Measurements from ENCODE around the gene KCNH4. TPM values are rescaled to one million over a fixed set of nuclear protein-coding genes. Genes with fewer than 3 reads are reported as not detected.

The KCNH4 gene
- total and polyA plus RNA-seq, 4 donors: 0.30 to 2.1 (median 0.78) TPM

GRCh38 chr17:42179911-42180410 is 981 bp downstream of the KCNH4 start:
- no peaks in the 10 kb centered on the region for H3K9me3 ChIP-seq (ENCODE audit: control insufficient read depth, insufficient read depth, low read length)
- H3K4me1 ChIP-seq (ENCODE audit: control insufficient read depth, insufficient read depth, low read length): peaks cover 35% of the 10 kb centered on the region
- 3% methylated on average over 5 of the region's 20 CpGs for WGBS (ENCODE audit: insufficient coverage)
- peak overlapping the region; percentile 11 for H3K4me3 ChIP-seq (ENCODE audit: low read depth, low read length)
- peaks cover 16% of the 10 kb centered on the region for H3K27me3 ChIP-seq (ENCODE audit: control insufficient read depth, insufficient read depth, low read length)
- peaks cover 6% of the 10 kb centered on the region for H3K36me3 ChIP-seq (ENCODE audit: control insufficient read depth, insufficient read depth, low read length)
- no peak overlapping the region for H3K27ac ChIP-seq (ENCODE audit: low read depth, low read length)
- peak in 2 of 6 donors; percentile 52 to 59 for DNase-seq (ENCODE audit: low read depth in 4 of 6, low spot score in 6 of 6)

GRCh38 chr17:42179335-42179734 is 1.6 kb downstream of the KCNH4 start:
- peaks cover 11% of the 10 kb centered on the region for H3K36me3 ChIP-seq (ENCODE audit: control insufficient read depth, insufficient read depth, low read length)
- H3K27ac ChIP-seq (ENCODE audit: low read depth, low read length): no peak overlapping the region
- H3K9me3 ChIP-seq (ENCODE audit: control insufficient read depth, insufficient read depth, low read length): no peaks in the 10 kb centered on the region
- H3K4me3 ChIP-seq (ENCODE audit: low read depth, low read length): no peak overlapping the region
- no peak for DNase-seq (ENCODE audit: low read depth in 4 of 6, low spot score in 6 of 6)
- WGBS (ENCODE audit: insufficient coverage): no CpG with 5 or more reads among the region's 1 CpG
- peaks cover 32% of the 10 kb centered on the region for H3K4me1 ChIP-seq (ENCODE audit: control insufficient read depth, insufficient read depth, low read length)
- H3K27me3 ChIP-seq (ENCODE audit: control insufficient read depth, insufficient read depth, low read length): peaks cover 16% of the 10 kb centered on the region

- Histone ChIP-seq H3K27me3 (ENCODE audit: control insufficient read depth, insufficient read depth, low read length) (peaks cover 16% of the 10 kb centered on the region), H3K4me1 (ENCODE audit: control insufficient read depth, insufficient read depth, low read length) (peaks cover 28% of the 10 kb centered on the region), H3K9me3 (ENCODE audit: control insufficient read depth, insufficient read depth, low read length) (no peaks in the 10 kb centered on the region), H3K27ac (ENCODE audit: low read depth, low read length) (no peak overlapping the region), H3K4me3 (ENCODE audit: low read depth, low read length) (no peak overlapping the region), H3K36me3 (ENCODE audit: control insufficient read depth, insufficient read depth, low read length) (peaks cover 13% of the 10 kb centered on the region)
- no peak for DNase-seq (ENCODE audit: low read depth in 4 of 6, low spot score in 6 of 6)
- WGBS (ENCODE audit: insufficient coverage): 52% methylated on average over 14 of the region's 14 CpGs
Observed at GRCh38 chr17:42178817-42179216, 2.1 kb downstream of the KCNH4 start.

- H3K4me1 ChIP-seq (ENCODE audit: control insufficient read depth, insufficient read depth, low read length): peaks cover 19% of the 10 kb centered on the region
- no peak for DNase-seq (ENCODE audit: low read depth in 4 of 6, low spot score in 6 of 6)
- H3K9me3 ChIP-seq (ENCODE audit: control insufficient read depth, insufficient read depth, low read length): no peaks in the 10 kb centered on the region
- 100% methylated on average over 1 of the region's 2 CpGs for WGBS (ENCODE audit: insufficient coverage)
- peaks cover 13% of the 10 kb centered on the region for H3K36me3 ChIP-seq (ENCODE audit: control insufficient read depth, insufficient read depth, low read length)
- peaks cover 16% of the 10 kb centered on the region for H3K27me3 ChIP-seq (ENCODE audit: control insufficient read depth, insufficient read depth, low read length)
- H3K27ac ChIP-seq (ENCODE audit: low read depth, low read length): no peak overlapping the region
- no peak overlapping the region for H3K4me3 ChIP-seq (ENCODE audit: low read depth, low read length)
Observed at GRCh38 chr17:42177684-42178083, 3.3 kb downstream of the KCNH4 start.

- WGBS (ENCODE audit: insufficient coverage): 82% methylated on average over 14 of the region's 14 CpGs
- DNase-seq (ENCODE audit: low read depth in 4 of 6, low spot score in 6 of 6): no peak
- no peak overlapping the region for H3K27ac ChIP-seq (ENCODE audit: low read depth, low read length)
Observed at GRCh38 chr17:42174126-42174783, 6.7 kb downstream of the KCNH4 start.

GRCh38 chr17:42171831-42172230 is 9.1 kb downstream of the KCNH4 start:
- H3K27me3 ChIP-seq (ENCODE audit: control insufficient read depth, insufficient read depth, low read length): no peaks in the 10 kb centered on the region
- peaks cover 33% of the 10 kb centered on the region for H3K36me3 ChIP-seq (ENCODE audit: control insufficient read depth, insufficient read depth, low read length)
- no peaks in the 10 kb centered on the region for H3K9me3 ChIP-seq (ENCODE audit: control insufficient read depth, insufficient read depth, low read length)
- H3K4me1 ChIP-seq (ENCODE audit: control insufficient read depth, insufficient read depth, low read length): no peaks in the 10 kb centered on the region
- H3K4me3 ChIP-seq (ENCODE audit: low read depth, low read length): no peak overlapping the region
- H3K27ac ChIP-seq (ENCODE audit: low read depth, low read length): no peak overlapping the region
- no peak for DNase-seq (ENCODE audit: low read depth in 4 of 6, low spot score in 6 of 6)
- WGBS (ENCODE audit: insufficient coverage): 62% methylated on average over 9 of the region's 11 CpGs

More at GRCh38 chr17:42174126-42174783, 6.7 kb downstream of the KCNH4 start:
- no peaks in the 10 kb centered on the region for H3K9me3 ChIP-seq (ENCODE audit: control insufficient read depth, insufficient read depth, low read length)
- no peaks in the 10 kb centered on the region for H3K4me1 ChIP-seq (ENCODE audit: control insufficient read depth, insufficient read depth, low read length)
- H3K4me3 ChIP-seq (ENCODE audit: low read depth, low read length): no peak overlapping the region
- H3K27me3 ChIP-seq (ENCODE audit: control insufficient read depth, insufficient read depth, low read length): no peaks in the 10 kb centered on the region
- H3K36me3 ChIP-seq (ENCODE audit: control insufficient read depth, insufficient read depth, low read length): peaks cover 37% of the 10 kb centered on the region

GRCh38 chr17:42169351-42169750 is 11.6 kb downstream of the KCNH4 start:
- H3K36me3 ChIP-seq (ENCODE audit: control insufficient read depth, insufficient read depth, low read length): peaks cover 29% of the 10 kb centered on the region
- no peak overlapping the region for H3K27ac ChIP-seq (ENCODE audit: low read depth, low read length)
- 93% methylated on average over 27 of the region's 29 CpGs for WGBS (ENCODE audit: insufficient coverage)
- DNase-seq (ENCODE audit: low read depth in 4 of 6, low spot score in 6 of 6): no peak
- no peaks in the 10 kb centered on the region for H3K27me3 ChIP-seq (ENCODE audit: control insufficient read depth, insufficient read depth, low read length)
- H3K9me3 ChIP-seq (ENCODE audit: control insufficient read depth, insufficient read depth, low read length): no peaks in the 10 kb centered on the region
- H3K4me3 ChIP-seq (ENCODE audit: low read depth, low read length): no peak overlapping the region
- H3K4me1 ChIP-seq (ENCODE audit: control insufficient read depth, insufficient read depth, low read length): no peaks in the 10 kb centered on the region

GRCh38 chr17:42167807-42168206 is 13.1 kb downstream of the KCNH4 start:
- Histone ChIP-seq H3K27ac (ENCODE audit: low read depth, low read length) (no peak overlapping the region), H3K27me3 (ENCODE audit: control insufficient read depth, insufficient read depth, low read length) (no peaks in the 10 kb centered on the region), H3K36me3 (ENCODE audit: control insufficient read depth, insufficient read depth, low read length) (peaks cover 26% of the 10 kb centered on the region), H3K4me1 (ENCODE audit: control insufficient read depth, insufficient read depth, low read length) (peaks cover 11% of the 10 kb centered on the region), H3K4me3 (ENCODE audit: low read depth, low read length) (no peak overlapping the region), H3K9me3 (ENCODE audit: control insufficient read depth, insufficient read depth, low read length) (no peaks in the 10 kb centered on the region)
- 94% methylated on average over 8 of the region's 8 CpGs for WGBS (ENCODE audit: insufficient coverage)
- DNase-seq (ENCODE audit: low read depth in 4 of 6, low spot score in 6 of 6): no peak

- WGBS (ENCODE audit: insufficient coverage): 93% methylated on average over 19 of the region's 19 CpGs
- H3K4me1 ChIP-seq (ENCODE audit: control insufficient read depth, insufficient read depth, low read length): peaks cover 11% of the 10 kb centered on the region
Observed at GRCh38 chr17:42166196-42166763, 14.7 kb downstream of the KCNH4 start.

GRCh38 chr17:42165751-42166150 is 15.2 kb downstream of the KCNH4 start:
- H3K4me3 ChIP-seq (ENCODE audit: low read depth, low read length): no peak overlapping the region
- H3K9me3 ChIP-seq (ENCODE audit: control insufficient read depth, insufficient read depth, low read length): no peaks in the 10 kb centered on the region
- peaks cover 14% of the 10 kb centered on the region for H3K36me3 ChIP-seq (ENCODE audit: control insufficient read depth, insufficient read depth, low read length)
- no peak for DNase-seq (ENCODE audit: low read depth in 4 of 6, low spot score in 6 of 6)
- H3K27ac ChIP-seq (ENCODE audit: low read depth, low read length): no peak overlapping the region
- H3K27me3 ChIP-seq (ENCODE audit: control insufficient read depth, insufficient read depth, low read length): no peaks in the 10 kb centered on the region
- H3K4me1 ChIP-seq (ENCODE audit: control insufficient read depth, insufficient read depth, low read length): peaks cover 11% of the 10 kb centered on the region
- WGBS (ENCODE audit: insufficient coverage): 74% methylated on average over 5 of the region's 6 CpGs

More at GRCh38 chr17:42166196-42166763, 14.7 kb downstream of the KCNH4 start:
- no peak for DNase-seq (ENCODE audit: low read depth in 4 of 6, low spot score in 6 of 6)
- Histone ChIP-seq H3K27ac (ENCODE audit: low read depth, low read length) (no peak overlapping the region), H3K27me3 (ENCODE audit: control insufficient read depth, insufficient read depth, low read length) (no peaks in the 10 kb centered on the region), H3K9me3 (ENCODE audit: control insufficient read depth, insufficient read depth, low read length) (no peaks in the 10 kb centered on the region), H3K36me3 (ENCODE audit: control insufficient read depth, insufficient read depth, low read length) (peaks cover 19% of the 10 kb centered on the region), H3K4me3 (ENCODE audit: low read depth, low read length) (no peak overlapping the region)

Data from spinal cord (tissue), 10 donors.